Measurements from ENCODE around the gene FBXO5.

DNA sequence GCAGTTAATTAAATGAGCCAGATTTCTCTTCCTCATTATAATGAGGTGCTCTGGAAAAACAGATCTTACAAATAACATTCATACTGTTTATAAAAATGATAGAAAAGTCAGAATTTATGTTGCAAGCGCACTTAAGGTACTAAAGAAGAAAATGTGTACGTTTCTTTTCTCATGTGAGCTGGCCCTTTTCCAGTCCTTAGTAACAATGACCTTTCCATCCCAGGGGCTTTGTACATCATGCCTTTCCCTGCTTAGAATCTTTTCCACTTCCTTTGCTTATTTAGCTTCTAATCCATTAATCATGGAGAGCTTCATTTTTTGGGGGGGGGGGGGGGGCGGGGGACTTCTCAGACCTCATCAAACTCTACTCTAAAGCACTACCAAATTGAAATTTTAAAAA is 4.8 kb downstream of the FBXO5 start:
- TF ChIP-seq, protein P1, sequence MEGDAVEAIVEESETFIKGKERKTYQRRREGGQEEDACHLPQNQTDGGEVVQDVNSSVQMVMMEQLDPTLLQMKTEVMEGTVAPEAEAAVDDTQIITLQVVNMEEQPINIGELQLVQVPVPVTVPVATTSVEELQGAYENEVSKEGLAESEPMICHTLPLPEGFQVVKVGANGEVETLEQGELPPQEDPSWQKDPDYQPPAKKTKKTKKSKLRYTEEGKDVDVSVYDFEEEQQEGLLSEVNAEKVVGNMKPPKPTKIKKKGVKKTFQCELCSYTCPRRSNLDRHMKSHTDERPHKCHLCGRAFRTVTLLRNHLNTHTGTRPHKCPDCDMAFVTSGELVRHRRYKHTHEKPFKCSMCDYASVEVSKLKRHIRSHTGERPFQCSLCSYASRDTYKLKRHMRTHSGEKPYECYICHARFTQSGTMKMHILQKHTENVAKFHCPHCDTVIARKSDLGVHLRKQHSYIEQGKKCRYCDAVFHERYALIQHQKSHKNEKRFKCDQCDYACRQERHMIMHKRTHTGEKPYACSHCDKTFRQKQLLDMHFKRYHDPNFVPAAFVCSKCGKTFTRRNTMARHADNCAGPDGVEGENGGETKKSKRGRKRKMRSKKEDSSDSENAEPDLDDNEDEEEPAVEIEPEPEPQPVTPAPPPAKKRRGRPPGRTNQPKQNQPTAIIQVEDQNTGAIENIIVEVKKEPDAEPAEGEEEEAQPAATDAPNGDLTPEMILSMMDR (optimal IDR thresholded peaks at IDR 0.05 in 1 of 3, IDR thresholded peaks at IDR 0.05 in 1 of 3, conservative IDR thresholded peaks at IDR 0.05 in 1 of 3; ENCODE audit: extremely low read depth in 1 of 3, insufficient read depth in 2 of 3, low read length in 3 of 3): no peak
- no peak for TF ChIP-seq EZH2 (IDR thresholded peaks at IDR 0.05; ENCODE audit: low read length)
